Stimulated activated CD8-positive, alpha-beta memory T cell treated with anti-CD3 and anti-CD28 coated beads, Interleukin-4, amount 100 ng/mL, for 1 hour (primary cell): ENCODE results near the gene IDUA.

ENCODE experiments used
- DNase-seq, 2 donors: peaks; one replicate each; pipeline ENCODE4 v3.0.0-alpha.2; 2020; ENCODE audit warnings: low read depth in 2 of 2, low spot score in 1 of 2

Gene IDUA

DNA sequence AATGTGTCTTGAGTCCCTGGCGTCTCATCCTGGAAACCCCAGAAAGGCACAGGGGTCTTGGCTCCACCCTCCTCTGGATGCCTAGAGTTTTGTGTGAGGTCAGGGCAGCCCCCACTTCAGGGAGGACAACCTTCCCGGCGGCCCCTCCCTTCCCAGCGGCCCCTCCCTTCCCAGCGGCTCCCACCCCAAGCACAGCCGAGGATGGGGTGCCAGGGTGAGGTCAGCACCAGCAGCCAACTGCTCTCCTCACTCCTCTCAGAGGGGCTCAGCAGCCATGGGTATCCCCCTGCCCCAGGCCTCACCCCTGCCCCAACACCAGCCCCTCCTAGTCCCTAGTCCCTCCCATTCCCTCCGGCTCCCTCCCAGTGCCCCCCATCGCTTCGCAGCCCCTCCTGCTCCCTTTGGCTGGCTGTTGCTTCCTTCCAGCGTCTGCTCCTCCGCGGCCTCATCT lies 30.9 kb upstream of the IDUA start:
- DNase-seq: no peak

- no peak for DNase-seq
Observed at GRCh38 chr4:956531-957230, 30.2 kb upstream of the IDUA start.

DNA sequence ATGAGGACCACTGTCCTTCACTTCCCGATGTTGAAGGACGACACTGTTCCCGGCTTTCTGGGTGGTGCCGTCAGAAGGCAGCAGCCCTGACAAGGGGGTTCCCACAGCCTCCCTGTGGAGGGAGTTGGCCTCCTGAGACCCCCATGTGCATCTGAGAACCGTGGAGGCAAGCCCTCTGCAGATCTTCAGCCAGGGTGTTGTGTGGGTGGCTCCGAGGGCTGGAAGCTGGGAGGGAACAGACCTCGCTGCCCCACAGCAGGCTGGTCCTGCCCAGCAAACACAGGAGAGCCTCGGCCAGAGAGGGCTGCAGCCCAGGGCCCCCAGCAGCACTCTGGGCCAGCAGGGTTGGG lies 29.6 kb upstream of the IDUA start:
- DNase-seq: no peak

DNA sequence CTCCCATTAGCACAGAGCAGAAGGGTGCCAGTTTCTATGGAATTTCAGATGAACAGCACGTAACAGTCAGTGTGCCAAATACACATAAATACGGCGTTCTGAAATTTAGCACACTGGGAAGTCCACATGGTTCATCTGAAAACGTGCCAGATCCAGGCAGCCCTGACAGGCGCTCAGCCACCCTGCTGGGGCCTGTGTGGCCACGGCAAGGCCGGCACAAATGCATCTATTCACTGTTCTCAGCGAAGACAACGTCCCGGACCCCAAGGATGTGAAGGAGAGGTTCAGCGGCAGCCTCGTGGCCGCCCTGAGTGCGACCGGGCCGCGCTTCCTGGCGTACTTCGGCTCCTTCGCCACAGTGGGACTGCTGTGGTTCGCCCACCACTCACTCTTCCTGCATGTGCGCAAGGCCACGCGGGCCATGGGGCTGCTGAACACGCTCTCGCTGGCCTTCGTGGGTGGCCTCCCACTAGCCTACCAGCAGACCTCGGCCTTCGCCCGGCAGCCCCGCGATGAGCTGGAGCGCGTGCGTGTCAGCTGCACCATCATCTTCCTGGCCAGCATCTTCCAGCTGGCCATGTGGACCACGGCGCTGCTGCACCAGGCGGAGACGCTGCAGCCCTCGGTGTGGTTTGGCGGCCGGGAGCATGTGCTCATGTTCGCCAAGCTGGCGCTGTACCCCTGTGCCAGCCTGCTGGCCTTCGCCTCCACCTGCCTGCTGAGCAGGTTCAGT lies 29.1 kb upstream of the IDUA start:
- no peak for DNase-seq

GRCh38 chr4:958314-958665 lies 28.6 kb upstream of the IDUA start:
- no peak for DNase-seq

GRCh38 chr4:958696-959337 lies 28.0 kb upstream of the IDUA start:
- no peak for DNase-seq

DNA sequence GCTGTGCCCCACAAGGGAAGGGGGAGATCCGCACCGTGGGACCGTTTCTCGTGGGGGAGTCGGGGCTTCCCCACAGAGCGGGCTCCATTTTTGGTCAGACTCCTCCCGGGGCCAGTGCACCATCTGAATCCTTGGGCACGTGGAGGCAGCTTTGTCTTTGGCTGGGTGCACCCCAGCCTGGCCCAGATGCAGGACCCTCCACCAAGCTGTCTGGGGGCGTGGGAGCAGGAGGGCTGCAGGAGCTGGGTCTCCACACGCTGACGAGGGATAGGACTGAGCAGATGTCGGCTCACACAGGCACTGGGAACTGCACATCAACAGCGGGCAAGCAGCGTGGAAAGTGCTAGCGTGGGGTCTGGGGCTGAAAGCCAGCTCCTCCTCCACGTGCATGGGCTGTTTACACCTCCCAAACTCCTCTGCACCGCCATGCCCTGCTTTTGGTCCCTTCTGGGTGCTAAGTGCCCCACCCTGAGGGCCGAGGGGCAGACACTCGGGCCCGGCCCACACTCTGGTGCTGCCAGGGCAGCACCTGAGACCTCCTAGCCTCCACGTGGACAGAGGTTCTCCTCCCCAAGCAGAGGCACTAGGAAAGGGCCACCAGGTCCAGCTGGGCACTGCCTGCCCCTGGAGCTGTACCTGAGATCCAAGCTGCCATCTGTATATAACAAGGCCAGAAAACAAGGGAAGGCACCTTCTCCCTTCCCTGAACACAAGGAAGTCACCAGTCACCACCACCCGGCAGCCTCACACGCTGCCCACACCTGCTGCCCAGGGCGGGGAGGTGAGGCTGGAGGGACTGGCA lies 27.3 kb upstream of the IDUA start:
- DNase-seq: no peak

DNA sequence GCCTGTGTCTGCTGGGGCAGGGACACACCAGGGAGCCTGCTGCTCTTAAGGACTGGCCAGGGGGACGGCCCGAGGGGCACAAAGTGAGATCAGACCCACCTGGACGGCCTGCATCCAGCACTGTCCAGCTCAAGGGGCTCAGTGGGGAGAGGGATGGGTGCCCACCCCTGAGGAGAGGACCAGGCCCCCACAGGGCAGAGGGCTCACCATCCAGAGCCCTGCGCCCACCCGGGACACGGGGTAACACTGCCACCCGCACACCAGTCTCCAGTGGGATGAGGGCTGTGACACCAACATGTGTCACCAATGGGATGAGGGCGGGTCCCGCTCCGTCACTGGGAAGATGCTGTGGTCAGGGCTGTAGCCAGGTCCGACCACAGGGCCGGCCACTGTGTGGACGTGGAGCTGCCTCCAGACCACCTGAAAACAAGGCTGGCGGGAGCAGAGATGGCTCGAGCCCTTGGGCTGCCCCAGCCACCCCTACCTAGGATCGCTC lies 26.7 kb upstream of the IDUA start:
- DNase-seq: no peak

- no peak for DNase-seq
Observed at GRCh38 chr4:960636-961350, 26.1 kb upstream of the IDUA start.

DNA sequence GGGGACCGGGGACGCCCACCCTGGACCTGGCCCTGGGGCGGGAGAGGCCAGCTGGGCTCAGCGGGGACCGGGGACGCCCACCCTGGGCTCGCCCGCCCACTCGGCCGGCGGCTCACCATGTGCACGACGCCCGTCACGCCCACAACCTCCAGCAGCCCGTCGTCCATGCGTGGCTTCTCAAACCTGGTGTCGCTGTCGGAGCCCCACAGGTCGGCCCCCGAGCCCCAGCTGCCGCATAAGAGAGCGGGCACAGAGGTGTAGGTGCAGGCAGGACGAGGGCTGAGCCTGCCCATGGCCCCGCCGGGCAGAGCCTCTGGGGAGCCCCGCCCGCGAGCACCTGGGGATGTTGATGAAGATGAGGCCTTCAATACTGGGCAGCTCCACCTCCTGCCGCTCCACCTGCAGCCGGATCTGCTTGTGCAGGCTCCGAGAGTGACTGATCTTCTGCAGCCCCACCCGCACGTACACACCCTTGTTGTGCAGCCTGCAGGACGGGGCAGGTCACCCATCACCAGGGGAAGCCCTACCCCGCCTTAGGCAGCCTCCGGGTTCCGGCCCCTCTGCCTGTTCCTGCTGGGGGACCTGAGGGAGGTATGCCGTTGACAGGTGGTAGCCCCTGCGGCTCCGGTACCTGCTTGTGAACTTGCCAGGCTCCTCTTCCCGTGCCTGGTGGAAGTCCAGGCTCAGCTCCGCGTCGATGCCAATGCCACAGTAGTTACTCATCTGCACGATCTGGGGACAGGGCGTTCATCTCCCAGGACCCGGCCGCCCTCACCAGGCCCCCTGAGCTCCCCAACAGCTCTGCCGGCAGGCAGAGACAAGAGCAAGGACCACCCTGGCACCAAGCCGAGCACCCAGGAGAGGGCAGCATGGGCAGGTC lies 25.3 kb upstream of the IDUA start:
- DNase-seq: no peak

GRCh38 chr4:962231-963208 lies 24.3 kb upstream of the IDUA start:
- no peak for DNase-seq

- no peak for DNase-seq
Observed at GRCh38 chr4:963276-964225, 23.3 kb upstream of the IDUA start.

- no peak for DNase-seq
Observed at GRCh38 chr4:964346-965025, 22.4 kb upstream of the IDUA start.

DNA sequence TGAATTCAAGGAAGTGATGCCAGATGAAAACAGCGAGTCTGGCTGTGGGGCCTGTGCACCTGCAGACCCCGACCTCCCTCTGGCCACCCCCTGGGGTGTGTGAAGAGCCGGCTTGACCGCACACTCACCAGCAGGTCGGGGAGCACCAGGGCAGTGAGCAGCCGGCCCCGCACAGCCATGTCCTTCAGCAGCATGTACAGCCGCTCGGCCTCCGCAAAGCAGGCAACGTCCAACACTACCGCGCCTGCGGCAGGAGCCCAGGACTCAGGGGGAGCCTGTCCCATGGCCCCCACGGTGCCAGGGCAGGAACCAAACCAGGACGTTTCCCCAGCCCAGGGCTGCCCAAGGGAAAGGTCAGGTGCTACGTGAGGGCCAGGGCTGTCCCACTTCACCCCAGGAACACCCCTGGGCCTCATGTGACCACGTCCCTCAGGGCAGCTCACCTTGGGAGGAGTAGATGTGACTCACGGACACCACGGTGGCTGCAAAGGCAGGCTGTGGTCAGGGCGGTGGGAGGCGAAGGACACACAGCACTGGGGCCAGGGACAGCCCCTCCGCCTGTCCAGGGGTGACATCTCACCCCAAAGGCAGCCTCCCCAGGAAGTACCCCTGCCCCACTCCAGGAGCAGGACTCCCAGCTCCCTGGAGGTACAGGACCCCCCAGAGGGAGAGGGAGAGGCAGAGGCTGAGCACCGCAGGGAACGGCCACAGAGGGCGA lies 21.6 kb upstream of the IDUA start:
- no peak for DNase-seq

GRCh38 chr4:965766-966134 lies 21.1 kb upstream of the IDUA start:
- DNase-seq: no peak
